Keratinocyte (primary cell): ENCODE results near the gene KPNA1. TPM values are rescaled to one million over a fixed set of nuclear protein-coding genes. Genes with fewer than 3 reads are reported as not detected.

ENCODE experiments used
- DNase-seq: peaks from one replicate; pipeline ENCODE4 v3.0.0-alpha.2; 2011; ENCODE audit warnings: low read depth, missing footprints, low spot score
- FAIRE-seq: peaks from 2 replicates; lab custom pipeline; 2011; peaks lifted over from hg19 to GRCh38; lab: Jason Lieb, UNC
- H2AFZ ChIP-seq: 2 replicates; pipeline ENCODE4 v1.6.0; 2012; ENCODE audit warnings: low read length, control low read depth, inconsistent platforms; ENCODE audit not compliant: control insufficient read depth
- H3K27ac ChIP-seq: 2 replicates; pipeline ENCODE4 v1.5.1; 2011; ENCODE audit warnings: low read length; ENCODE audit not compliant: control insufficient read depth, insufficient read depth
- H3K27me3 ChIP-seq: 3 replicates; pipeline ENCODE4 v1.6.0; 2011; ENCODE audit warnings: low read length; ENCODE audit not compliant: control insufficient read depth, insufficient read depth; ENCODE audit errors: extremely low read depth
- H3K36me3 ChIP-seq, 2 experiments: 2 replicates in 1 of 2; 3 replicates in 1 of 2; pipeline ENCODE4 v1.5.1; 2011; ENCODE audit warnings: low read length in 2 of 2, mild to moderate bottlenecking in 1 of 2; ENCODE audit not compliant: control insufficient read depth in 2 of 2, insufficient read depth in 2 of 2; ENCODE audit errors: extremely low read depth in 1 of 2
- H3K4me1 ChIP-seq: 3 replicates; pipeline ENCODE4 v1.5.1; 2011; ENCODE audit warnings: low read length; ENCODE audit not compliant: control insufficient read depth, insufficient read depth; ENCODE audit errors: extremely low read depth
- H3K4me2 ChIP-seq: 3 replicates; pipeline ENCODE4 v1.6.0; 2011; ENCODE audit warnings: low read depth, low read length; ENCODE audit not compliant: control insufficient read depth, insufficient read depth; ENCODE audit errors: extremely low read depth
- H3K4me3 ChIP-seq, 3 experiments: fragments of 200-600 bp in 1 of 3; sonication (generic) in 1 of 3; 2 replicates in 2 of 3; 3 replicates in 1 of 3; pipeline ENCODE4 v1.5.1; 2011 to 2016; ENCODE audit warnings: low read length in 3 of 3, mild to moderate bottlenecking in 3 of 3, control low read depth in 2 of 3, inconsistent platforms in 1 of 3, low read depth in 1 of 3, mixed read lengths in 1 of 3, mixed run types in 1 of 3, moderate library complexity in 1 of 3; ENCODE audit not compliant: control insufficient read depth in 2 of 3, insufficient read depth in 2 of 3; ENCODE audit errors: extremely low read depth in 1 of 3
- H3K79me2 ChIP-seq: 2 replicates; pipeline ENCODE4 v1.6.0; 2012; ENCODE audit warnings: low read length; ENCODE audit not compliant: control insufficient read depth, insufficient read depth
- H3K9ac ChIP-seq: 3 replicates; pipeline ENCODE4 v1.6.0; 2011; ENCODE audit warnings: low read length; ENCODE audit not compliant: control insufficient read depth, insufficient read depth; ENCODE audit errors: extremely low read depth
- H3K9me1 ChIP-seq: 3 replicates; pipeline ENCODE4 v1.6.0; 2011; ENCODE audit warnings: low read length; ENCODE audit not compliant: control insufficient read depth, insufficient read depth; ENCODE audit errors: extremely low read depth
- H3K9me3 ChIP-seq: 2 replicates; pipeline ENCODE4 v1.5.1; 2012; ENCODE audit warnings: low read depth, low read length; ENCODE audit not compliant: control insufficient read depth
- H4K20me1 ChIP-seq: 3 replicates; pipeline ENCODE4 v1.6.0; 2011; ENCODE audit warnings: low read length; ENCODE audit not compliant: control insufficient read depth, insufficient read depth; ENCODE audit errors: extremely low read depth
- CTCF ChIP-seq, 3 experiments: IDR thresholded peaks in 1 of 3; conservative IDR thresholded peaks in 1 of 3; optimal IDR thresholded peaks in 1 of 3; 2 replicates in 2 of 3; 3 replicates in 1 of 3; pipeline versions ENCODE3 to v1.5.1; 2011; ENCODE audit warnings: low read length in 3 of 3, mild to moderate bottlenecking in 3 of 3, moderate library complexity in 2 of 3, control low read depth in 1 of 3, inconsistent platforms in 1 of 3; ENCODE audit not compliant: insufficient read depth in 2 of 3; ENCODE audit errors: extremely low read depth in 1 of 3
- EZH2 ChIP-seq: IDR thresholded peaks from one replicate; pipeline ENCODE4 v1.6.1; 2012; ENCODE audit warnings: inconsistent platforms, mild to moderate bottlenecking, low read length, moderate library complexity
- dilution Hi-C: fragments of 300-500 bp; cut with MboI; formaldehyde crosslinking; loops from one replicate; pipeline ENCODE4 v1.7.0; 2020; ENCODE audit warnings: low sequenced_read_pairs; ENCODE audit not compliant: extremely low pct_ligation_motif_present
- polyA plus RNA-seq, 5 experiments: library from polyadenylated mRNA; depleted of rRNA in 3 of 5; stranded (reverse) in 3 of 5; stranded (forward) in 1 of 5; unstranded in 1 of 5; fragments of >200 nt; gene quantifications; 1 replicate in 1 of 5; 2 replicates in 3 of 5; 3 replicates in 1 of 5; pipeline versions ENCODE4 v1.2.1 to v1.2.3, GENCODE V29; 2011 to 2012; ENCODE audit warnings: missing spikeins in 2 of 5, low read depth in 1 of 5, low replicate concordance in 1 of 5

The KPNA1 gene
- polyA plus RNA-seq, 1 donor (not counting 4 experiments of a cell fraction or from before 2014, with no cell fraction given) = 66.7 TPM

DNA sequence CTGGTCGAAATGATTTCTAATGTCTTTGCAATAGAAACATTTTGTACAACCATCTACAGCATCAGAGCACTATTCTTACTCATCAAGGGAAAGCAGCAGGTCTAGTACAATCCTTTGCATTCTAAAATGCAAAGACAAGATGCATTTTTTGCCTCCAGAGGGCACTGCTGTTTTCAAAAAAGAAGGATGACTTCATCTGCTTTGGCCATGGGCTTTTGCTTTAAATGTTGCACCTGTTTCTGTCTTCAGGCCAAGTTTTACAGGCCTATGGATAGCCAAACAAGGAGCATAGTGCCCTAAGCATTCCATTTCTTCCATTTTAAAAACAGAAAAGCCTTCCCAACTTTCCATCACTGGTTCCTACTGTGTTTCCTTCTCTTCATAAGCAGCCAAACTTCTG, 45.9 kb upstream of the KPNA1 start:
- H3K27ac ChIP-seq = no peak overlapping the region
- H3K4me1 ChIP-seq = peaks cover 9% of the 10 kb centered on the region
- no peak overlapping the region for H3K4me3 ChIP-seq
- DNase-seq = peak; percentile 15
- TF ChIP-seq EZH2 (no peak), CTCF (optimal IDR thresholded peaks at IDR 0.05 in 1 of 3, IDR thresholded peaks at IDR 0.05 in 1 of 3, conservative IDR thresholded peaks at IDR 0.05 in 1 of 3; ENCODE audit: extremely low read depth in 1 of 3, insufficient read depth in 2 of 3, low read length in 3 of 3) (peak; percentile 48 to 67 (median 59))
- peak; percentile 63 for FAIRE-seq
- dilution Hi-C loops = no loop called here
- H2AFZ ChIP-seq = no peak overlapping the region
- H3K36me3 ChIP-seq = peaks cover 0 to 18% of the 10 kb centered on the region in 2 experiments
- H3K9me3 ChIP-seq = no peaks in the 10 kb centered on the region
- H3K9ac ChIP-seq = no peak overlapping the region
- no peaks in the 10 kb centered on the region for H4K20me1 ChIP-seq
- no peaks in the 10 kb centered on the region for H3K27me3 ChIP-seq
- no peak overlapping the region for H3K4me2 ChIP-seq
- H3K79me2 ChIP-seq = peaks cover 21% of the 10 kb centered on the region
- no peaks in the 10 kb centered on the region for H3K9me1 ChIP-seq

DNA sequence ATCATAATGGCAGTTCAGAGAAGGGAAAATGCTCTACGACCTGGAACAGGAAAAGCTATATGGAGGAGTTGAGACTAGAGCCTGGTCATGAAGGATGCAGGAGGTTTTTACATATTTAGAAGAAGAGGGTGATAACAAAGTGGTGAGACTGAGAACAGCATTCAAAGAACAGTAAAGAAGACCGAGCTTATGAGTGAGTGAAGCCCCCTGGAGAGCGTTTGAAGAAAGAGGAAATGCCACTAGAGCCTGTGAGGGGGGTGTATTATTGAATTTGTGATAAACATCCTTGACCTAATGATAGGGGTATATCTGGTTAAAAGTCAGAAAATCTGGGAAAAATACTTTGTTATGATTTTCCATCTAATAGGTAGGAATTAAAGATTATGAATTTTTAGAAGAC, 45.2 kb upstream of the KPNA1 start:
- no peaks in the 10 kb centered on the region for H3K9me1 ChIP-seq
- H3K4me1 ChIP-seq = peaks cover 13% of the 10 kb centered on the region
- H3K79me2 ChIP-seq = peaks cover 17% of the 10 kb centered on the region
- dilution Hi-C loops = no loop called here
- no peaks in the 10 kb centered on the region for H3K27me3 ChIP-seq
- DNase-seq (no peak), FAIRE-seq (no peak)
- H3K36me3 ChIP-seq = peaks cover 0 to 21% of the 10 kb centered on the region in 2 experiments
- H3K4me3 ChIP-seq = no peak overlapping the region
- no peak overlapping the region for H3K27ac ChIP-seq
- no peak for TF ChIP-seq CTCF (optimal IDR thresholded peaks at IDR 0.05 in 1 of 3, IDR thresholded peaks at IDR 0.05 in 1 of 3, conservative IDR thresholded peaks at IDR 0.05 in 1 of 3; ENCODE audit: extremely low read depth in 1 of 3, insufficient read depth in 2 of 3, low read length in 3 of 3)
- no peak for TF ChIP-seq EZH2
- no peaks in the 10 kb centered on the region for H4K20me1 ChIP-seq
- no peaks in the 10 kb centered on the region for H3K9me3 ChIP-seq
- no peak overlapping the region for H2AFZ ChIP-seq
- no peak overlapping the region for H3K9ac ChIP-seq
- no peak overlapping the region for H3K4me2 ChIP-seq
